B cell (primary cell): ENCODE results near the gene MRNIP. TPM values are rescaled to one million over a fixed set of nuclear protein-coding genes. Genes with fewer than 3 reads are reported as not detected.

Source experiments
- ATAC-seq: fragments of 200-7000 bp; cut with Tn5 transposase; one replicate; pipeline ENCODE4 v1.10.0; 2021; ENCODE audit warnings: low read depth, mild to moderate bottlenecking, moderate number of reproducible peaks, moderate library complexity
- CTCF ChIA-PET: fragments of 350-600 bp; sonication (Branson Sonifier 250); formaldehyde crosslinking; loops from one replicate; lab custom pipeline; 2021; ENCODE audit warnings: antibody characterized with exemption, inconsistent platforms; lab: Charles Lee
- POLR2A ChIA-PET: fragments of 350-600 bp; sonication (Branson Sonifier 250); formaldehyde crosslinking; loops from one replicate; lab custom pipeline; 2021; ENCODE audit warnings: antibody characterized with exemption; lab: Charles Lee
- DNase-seq: peaks from one replicate; pipeline ENCODE4 v3.0.0; 2013
- H2AFZ ChIP-seq: 2 replicates; pipeline ENCODE4 v1.6.1; 2012; ENCODE audit warnings: mild to moderate bottlenecking, low read depth, low read length; ENCODE audit not compliant: insufficient read depth, poor library complexity, severe bottlenecking
- H3K27ac ChIP-seq, 2 donors: 1 replicate in 1 of 2; 2 replicates in 1 of 2; pipeline ENCODE4 v1.5.1; 2012 to 2013; ENCODE audit warnings: low read length in 2 of 2, mild to moderate bottlenecking in 2 of 2, moderate library complexity in 1 of 2
- H3K27me3 ChIP-seq, 4 experiments: fragments of 200-600 bp in 1 of 4; sonication (generic) in 1 of 4; replicated peaks in 1 of 4; 1 replicate in 2 of 4; 2 replicates in 2 of 4; pipeline versions ENCODE4 v1.6.1 to v1.7.0; 2013 to 2016; ENCODE audit warnings: low read length in 3 of 4, mild to moderate bottlenecking in 2 of 4, mixed read lengths in 1 of 4, moderate library complexity in 1 of 4; ENCODE audit not compliant: insufficient read depth in 4 of 4, control insufficient read depth in 3 of 4; ENCODE audit errors: control extremely low read depth in 1 of 4
- H3K36me3 ChIP-seq, 2 experiments: replicated peaks in 1 of 2; 1 replicate in 1 of 2; 2 replicates in 1 of 2; pipeline versions ENCODE4 v1.6.1 to v1.7.1; 2013; ENCODE audit warnings: low read length in 1 of 2; ENCODE audit not compliant: insufficient read depth in 2 of 2, control insufficient read depth in 1 of 2; ENCODE audit errors: control extremely low read depth in 1 of 2, extremely low read depth in 1 of 2
- H3K4me1 ChIP-seq, 2 donors: fragments of 200-600 bp in 1 of 2; sonication (generic) in 1 of 2; 1 replicate in 1 of 2; 2 replicates in 1 of 2; pipeline versions ENCODE4 v1.5.1 to v1.6.1; 2013 to 2017; ENCODE audit warnings: low read length in 2 of 2; ENCODE audit not compliant: control insufficient read depth in 2 of 2, insufficient read depth in 2 of 2
- H3K4me2 ChIP-seq: replicated peaks from 2 replicates; pipeline ENCODE3; 2012; ENCODE audit warnings: mild to moderate bottlenecking, low read depth, low read length; ENCODE audit not compliant: poor library complexity, severe bottlenecking
- H3K4me3 ChIP-seq, 5 experiments: fragments of 200-600 bp in 1 of 5; sonication (generic) in 1 of 5; 1 replicate in 3 of 5; 2 replicates in 2 of 5; pipeline versions ENCODE4 v1.5.1 to v1.7.0; 2011 to 2016; ENCODE audit warnings: low read length in 4 of 5, mild to moderate bottlenecking in 4 of 5, low read depth in 2 of 5, control low read depth in 1 of 5, moderate library complexity in 1 of 5; ENCODE audit not compliant: insufficient read depth in 1 of 5; ENCODE audit errors: control extremely low read depth in 1 of 5, extremely low read depth in 1 of 5
- H3K79me2 ChIP-seq: fragments of 200-600 bp; sonication (generic); one replicate; pipeline ENCODE4 v1.6.0; 2016; ENCODE audit warnings: low read length; ENCODE audit not compliant: control insufficient read depth, insufficient read depth
- H3K9ac ChIP-seq: fragments of 200-600 bp; sonication (generic); 2 replicates; pipeline ENCODE4 v1.6.1; 2017; ENCODE audit warnings: mild to moderate bottlenecking, low read length, moderate library complexity
- H3K9me3 ChIP-seq, 3 donors: one replicate each; pipeline versions ENCODE4 v1.6.1 to v1.7.1; 2013; ENCODE audit warnings: low read length in 2 of 3; ENCODE audit not compliant: control insufficient read depth in 2 of 3, insufficient read depth in 1 of 3; ENCODE audit errors: control extremely low read depth in 1 of 3
- H4K20me1 ChIP-seq: 2 replicates; pipeline ENCODE4 v1.6.0; 2012; ENCODE audit warnings: mild to moderate bottlenecking, low read length; ENCODE audit not compliant: insufficient read depth, control insufficient read depth, poor library complexity, severe bottlenecking
- H3K27ac Mint-ChIP-seq: one replicate; pipeline ENCODE4 v1.8.0; 2021; ENCODE audit warnings: mixed read lengths
- H3K27me3 Mint-ChIP-seq: one replicate; pipeline ENCODE4 v1.8.0; 2021; ENCODE audit warnings: mixed read lengths
- H3K4me1 Mint-ChIP-seq: one replicate; pipeline ENCODE4 v1.8.0; 2021; ENCODE audit warnings: mixed read lengths
- H3K4me3 Mint-ChIP-seq: one replicate; pipeline ENCODE4 v1.8.0; 2021; ENCODE audit warnings: mixed read lengths
- H3K9me3 Mint-ChIP-seq: one replicate; pipeline ENCODE4 v1.8.0; 2022; ENCODE audit warnings: mixed read lengths; ENCODE audit not compliant: insufficient read depth
- EZH2 ChIP-seq: IDR thresholded peaks from 2 replicates; pipeline ENCODE4 v1.6.1; 2012; ENCODE audit warnings: borderline replicate concordance, low read depth, mild to moderate bottlenecking, moderate library complexity, low read length; ENCODE audit not compliant: insufficient read depth, poor library complexity, severe bottlenecking
- WGBS: methylation state at CpG from one replicate; pipeline ENCODE4 v1.1.5; 2013; ENCODE audit warnings: missing lambda C conversion rate; ENCODE audit not compliant: insufficient coverage; 5-methylcytosine and 5-hydroxymethylcytosine counted together
- intact Hi-C: fragments of 100-400 bp; cut with micrococcal nuclease; formaldehyde crosslinking; loops from one replicate; pipeline ENCODE4 v1.10.0; 2022
- polyA plus RNA-seq: library from polyadenylated mRNA; depleted of rRNA; stranded (reverse); fragments of >200 nt; gene quantifications from 2 replicates; pipeline ENCODE4 v1.2.3, GENCODE V29; 2012
- total RNA-seq, 2 donors: library from RNA; stranded (reverse); fragments of 120-200 nt in 1 of 2; gene quantifications; 1 replicate in 1 of 2; 2 replicates in 1 of 2; pipeline versions ENCODE4 v1.2.3 to v1.2.4, GENCODE V29; 2013 to 2022
- TF ChIP-seq, protein P1 (sequence below): fragments of 200-600 bp; IDR thresholded peaks from one replicate; pipeline ENCODE4 v1.8.0; 2022; ENCODE audit warnings: antibody characterized with exemption, mild to moderate bottlenecking

The MRNIP gene
- total and polyA plus RNA-seq, 2 donors (not counting 1 experiment from before 2014, with no cell fraction given) = 152 to 178 TPM

DNA sequence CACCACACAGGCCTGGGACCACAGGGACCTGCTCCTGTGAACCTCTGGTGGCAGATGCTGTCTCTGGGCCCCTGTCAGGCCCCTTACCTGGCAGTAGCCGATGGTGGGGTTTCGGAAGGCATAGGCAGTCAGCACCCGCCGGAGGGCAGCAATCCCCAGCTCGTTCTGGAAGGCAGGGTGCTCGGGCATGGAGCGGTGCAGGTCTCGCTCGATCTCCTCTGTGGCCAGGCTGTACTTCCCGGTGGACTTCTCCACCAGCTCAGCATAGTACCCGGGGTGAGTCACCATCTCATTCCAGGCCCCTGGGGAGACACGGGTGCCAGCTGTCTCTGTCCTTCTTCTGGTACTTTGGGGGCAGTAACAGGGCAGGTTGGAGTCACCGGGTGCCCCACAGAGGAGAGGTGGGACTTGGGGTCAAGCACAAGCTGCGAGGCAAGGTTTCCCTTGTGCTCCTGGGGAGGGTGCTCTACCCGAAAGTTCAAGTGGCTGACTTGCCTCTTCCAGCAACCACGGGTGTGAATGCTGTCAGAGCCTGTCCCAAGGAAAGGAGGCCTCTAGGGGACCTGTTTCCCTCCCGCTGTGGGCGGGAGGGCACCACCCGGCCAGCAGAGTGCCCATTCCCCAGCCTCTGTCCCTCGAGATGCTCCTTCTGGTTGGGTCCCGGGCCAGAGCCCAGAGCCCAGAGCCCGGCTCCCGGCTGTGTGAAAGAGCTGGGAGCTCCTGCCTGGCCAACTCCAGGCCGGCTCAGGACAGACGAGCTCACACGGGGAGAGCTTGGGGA is 19.8 kb upstream of the MRNIP start:
- WGBS = 94% methylated on average over 25 of the region's 26 CpGs
- ChIA-PET CTCF (no interaction called here), POLR2A (no interaction called here)
- Histone ChIP-seq H3K27me3 (no peaks in the 10 kb centered on the region), H3K9me3 (peaks cover 0 to 12% (median 8%) of the 10 kb centered on the region in 3 donors), H3K27ac (no peak overlapping the region), H4K20me1 (no peaks in the 10 kb centered on the region), H3K79me2 (no peaks in the 10 kb centered on the region), H3K4me2 (no peak overlapping the region), H3K9ac (no peak overlapping the region), H3K4me3 (no peak overlapping the region), H3K4me1 (no peaks in the 10 kb centered on the region), H2AFZ (no peak overlapping the region), H3K36me3 (peaks cover 0 to 59% of the 10 kb centered on the region in 2 experiments)
- H3K4me3 Mint-ChIP-seq = no peak overlapping the region
- TF ChIP-seq, protein P1, sequence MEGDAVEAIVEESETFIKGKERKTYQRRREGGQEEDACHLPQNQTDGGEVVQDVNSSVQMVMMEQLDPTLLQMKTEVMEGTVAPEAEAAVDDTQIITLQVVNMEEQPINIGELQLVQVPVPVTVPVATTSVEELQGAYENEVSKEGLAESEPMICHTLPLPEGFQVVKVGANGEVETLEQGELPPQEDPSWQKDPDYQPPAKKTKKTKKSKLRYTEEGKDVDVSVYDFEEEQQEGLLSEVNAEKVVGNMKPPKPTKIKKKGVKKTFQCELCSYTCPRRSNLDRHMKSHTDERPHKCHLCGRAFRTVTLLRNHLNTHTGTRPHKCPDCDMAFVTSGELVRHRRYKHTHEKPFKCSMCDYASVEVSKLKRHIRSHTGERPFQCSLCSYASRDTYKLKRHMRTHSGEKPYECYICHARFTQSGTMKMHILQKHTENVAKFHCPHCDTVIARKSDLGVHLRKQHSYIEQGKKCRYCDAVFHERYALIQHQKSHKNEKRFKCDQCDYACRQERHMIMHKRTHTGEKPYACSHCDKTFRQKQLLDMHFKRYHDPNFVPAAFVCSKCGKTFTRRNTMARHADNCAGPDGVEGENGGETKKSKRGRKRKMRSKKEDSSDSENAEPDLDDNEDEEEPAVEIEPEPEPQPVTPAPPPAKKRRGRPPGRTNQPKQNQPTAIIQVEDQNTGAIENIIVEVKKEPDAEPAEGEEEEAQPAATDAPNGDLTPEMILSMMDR = no peak
- TF ChIP-seq EZH2 = no peak
- peaks cover 2% of the 10 kb centered on the region for H3K9me3 Mint-ChIP-seq
- no peaks in the 10 kb centered on the region for H3K27me3 Mint-ChIP-seq
- intact Hi-C loops = no loop called here
- H3K4me1 Mint-ChIP-seq = no peaks in the 10 kb centered on the region
- no peak for DNase-seq
- no peak for ATAC-seq
- H3K27ac Mint-ChIP-seq = no peak overlapping the region

DNA sequence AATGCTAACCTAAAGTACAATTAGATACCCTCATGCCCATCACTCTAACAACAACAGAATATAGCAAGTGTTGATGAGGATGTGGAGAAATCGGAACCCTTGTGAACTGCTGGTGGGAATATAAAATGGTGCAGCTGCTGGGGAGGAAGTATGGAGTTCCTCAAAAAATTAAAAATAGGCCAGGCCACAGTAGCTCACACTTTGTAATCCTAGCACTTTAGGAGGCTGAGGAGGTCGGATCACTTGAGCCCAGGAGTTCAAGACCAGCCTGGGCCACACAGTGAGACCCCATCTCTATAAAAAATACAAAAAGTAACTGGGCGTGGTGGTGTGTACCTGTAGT is 18.0 kb upstream of the MRNIP start:
- no peak for DNase-seq
- H3K4me1 Mint-ChIP-seq = no peaks in the 10 kb centered on the region
- intact Hi-C loops = no loop called here
- Histone ChIP-seq H3K9me3 (no peaks in the 10 kb centered on the region), H3K36me3 (peaks cover 0 to 65% of the 10 kb centered on the region in 2 experiments), H3K4me1 (no peaks in the 10 kb centered on the region), H3K79me2 (no peaks in the 10 kb centered on the region), H4K20me1 (no peaks in the 10 kb centered on the region), H3K27me3 (no peaks in the 10 kb centered on the region), H3K27ac (no peak overlapping the region), H3K9ac (no peak overlapping the region), H3K4me2 (no peak overlapping the region), H3K4me3 (no peak overlapping the region), H2AFZ (no peak overlapping the region)
- no peak overlapping the region for H3K27ac Mint-ChIP-seq
- no peak for ATAC-seq
- no peaks in the 10 kb centered on the region for H3K9me3 Mint-ChIP-seq
- CTCF ChIA-PET = no interaction called here
- no peak overlapping the region for H3K4me3 Mint-ChIP-seq
- no CpG with 5 or more reads among the region's 3 CpGs for WGBS
- no peaks in the 10 kb centered on the region for H3K27me3 Mint-ChIP-seq
- POLR2A ChIA-PET = no interaction called here
- TF ChIP-seq, protein P1 = no peak
- no peak for TF ChIP-seq EZH2
